Measurements from ENCODE around the gene ENO3.

The ENO3 gene

GRCh38 chr17:4938069-4938491 lies 12.8 kb upstream of the ENO3 start:
- no peak for DNase-seq

- no peak for DNase-seq
These were observed 12.0 kb upstream of the ENO3 start for GRCh38 chr17:4938688-4939545.

- no peak for DNase-seq
These were observed 11.4 kb upstream of the ENO3 start for GRCh38 chr17:4939546-4939795.

- DNase-seq, result peak; percentile 99
These were observed 10.9 kb upstream of the ENO3 start, which contains the start of the genes RNF167 and SLC25A11 for GRCh38 chr17:4939796-4940554. TSS of gene RNF167 (plus strand) at chr17:4940268. CDS start at chr17:4940910, 642 bp downstream. TSS of gene SLC25A11 (minus strand) at chr17:4940046. CDS start at chr17:4939910, 136 bp downstream.

DNA sequence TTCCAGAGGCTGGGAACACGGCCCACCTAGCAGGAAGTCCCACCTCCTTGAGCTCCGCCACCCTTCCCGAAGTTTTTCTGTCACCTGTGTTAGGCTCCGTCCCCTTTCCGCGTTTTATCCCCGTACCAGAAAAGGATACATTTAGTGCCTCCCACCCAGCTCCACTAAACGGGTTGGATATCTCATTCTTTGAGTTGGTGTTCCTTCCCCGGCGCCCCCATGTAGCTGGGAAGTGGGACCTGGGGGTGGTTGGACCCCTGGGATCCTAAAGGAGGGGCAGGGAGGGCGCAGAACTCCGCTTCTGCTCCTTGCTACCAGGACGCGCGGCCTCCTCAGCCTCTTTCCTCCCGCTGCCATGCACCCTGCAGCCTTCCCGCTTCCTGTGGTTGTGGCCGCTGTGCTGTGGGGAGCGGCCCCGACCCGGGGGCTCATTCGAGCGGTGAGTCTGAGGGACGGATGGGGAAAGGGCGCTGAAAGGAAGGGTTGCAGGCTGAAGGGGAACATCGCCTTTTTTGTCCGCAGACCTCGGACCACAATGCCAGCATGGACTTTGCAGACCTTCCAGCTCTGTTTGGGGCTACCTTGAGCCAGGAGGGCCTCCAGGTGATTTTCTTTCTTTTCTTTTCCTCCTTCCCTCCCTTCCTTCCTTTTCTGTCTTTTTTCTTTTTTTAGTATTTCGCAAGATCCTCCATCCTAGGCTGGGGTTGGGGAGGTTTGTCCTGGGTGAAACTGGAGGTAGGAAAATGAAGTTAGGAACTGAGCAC lies 10.2 kb upstream of the ENO3 start:
- DNase-seq, result no peak

DNA sequence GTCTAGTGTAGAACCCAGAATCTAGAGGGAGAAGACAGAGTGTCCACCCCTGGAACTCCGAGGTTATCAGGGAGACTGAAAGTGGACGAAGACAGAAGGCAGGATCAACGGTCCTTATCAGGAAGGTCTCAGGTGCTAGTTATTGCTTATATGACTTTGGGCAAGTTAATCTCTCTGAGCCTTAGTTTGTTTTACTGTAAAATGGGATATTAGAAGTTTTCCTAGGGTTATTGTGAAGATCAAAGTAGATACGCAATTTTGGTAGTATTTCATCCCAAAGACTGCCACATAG lies 9.7 kb upstream of the ENO3 start:
- no peak for DNase-seq

- no peak for DNase-seq
These were observed 8.0 kb upstream of the ENO3 start for GRCh38 chr17:4942760-4943508.

DNA sequence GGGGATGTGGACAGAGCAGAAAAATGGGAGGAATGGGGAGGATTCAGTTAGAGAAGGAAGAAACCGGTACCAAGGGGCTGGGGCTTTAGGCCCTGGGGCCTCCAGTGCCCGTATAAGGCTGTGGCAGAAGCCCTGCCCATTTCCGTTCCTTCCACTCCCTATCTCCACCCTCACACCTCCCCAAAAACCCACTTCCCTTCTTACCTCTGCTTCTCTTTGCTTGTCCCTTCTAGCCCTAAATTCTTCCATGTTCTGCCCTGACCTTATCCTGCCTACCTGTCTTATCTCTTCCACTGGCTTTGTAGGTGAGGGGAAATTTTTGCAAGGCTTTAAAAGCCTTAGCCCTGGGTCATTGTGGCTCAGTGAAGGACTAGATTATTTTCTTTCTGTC lies 6.8 kb upstream of the ENO3 start:
- DNase-seq, result no peak

- no peak for DNase-seq
These were observed 6.3 kb upstream of the ENO3 start for GRCh38 chr17:4944554-4945175.

- no peak for DNase-seq
These were observed 5.6 kb upstream of the ENO3 start for GRCh38 chr17:4945176-4945943.

GRCh38 chr17:4945944-4946280 lies 5.0 kb upstream of the ENO3 start:
- no peak for DNase-seq

DNA sequence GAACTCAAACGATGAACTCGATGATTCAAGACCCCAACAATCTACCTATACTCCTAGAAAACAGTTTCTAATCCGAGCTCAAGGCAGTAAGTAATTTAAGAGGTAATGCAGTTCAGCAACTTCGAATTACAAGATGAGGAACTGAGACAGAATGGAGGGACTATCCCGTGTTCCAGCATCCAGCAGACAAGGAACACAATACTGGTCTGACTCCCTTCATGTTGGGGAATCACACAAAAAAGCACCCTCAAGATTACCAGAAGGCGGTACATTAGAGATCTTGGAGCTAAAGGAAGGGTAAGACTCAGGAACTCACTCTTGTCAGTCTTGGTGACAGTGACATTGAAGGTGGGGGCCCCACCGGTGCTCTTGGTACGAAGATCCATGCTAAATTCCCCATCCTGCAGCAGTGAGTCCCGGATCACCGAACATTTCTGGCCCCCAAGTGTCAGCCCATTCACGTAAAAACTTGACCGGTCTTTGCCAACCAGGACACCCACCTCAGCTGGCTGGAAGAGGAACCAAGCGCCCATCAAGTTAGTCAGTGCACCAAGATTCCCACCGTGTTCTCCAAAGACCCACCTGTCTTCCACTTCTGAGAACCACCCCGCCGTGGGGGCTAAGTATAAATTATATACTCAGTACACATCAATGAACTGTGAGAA lies 4.5 kb upstream of the ENO3 start:
- DNase-seq, result no peak

DNA sequence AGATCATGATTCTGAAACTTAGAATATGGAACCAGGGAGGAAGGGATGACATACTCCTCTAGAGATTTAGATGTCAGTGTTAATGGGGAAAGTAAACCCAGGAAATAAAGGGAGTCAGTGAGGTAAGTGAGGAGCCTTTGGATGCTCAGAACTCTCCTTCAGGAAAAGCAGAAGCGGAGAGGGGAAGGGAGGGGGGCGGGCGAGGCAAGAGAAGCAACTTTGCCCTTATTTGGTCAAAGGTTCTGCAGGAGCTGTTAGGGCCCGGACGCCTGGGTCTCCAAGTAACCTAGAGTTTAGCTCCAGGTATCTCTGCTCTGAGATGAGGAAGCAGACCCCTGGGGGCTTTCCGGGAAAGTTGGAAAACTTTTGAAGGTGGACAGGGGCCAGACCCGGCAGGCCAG lies 3.9 kb upstream of the ENO3 start:
- DNase-seq, result no peak

DNA sequence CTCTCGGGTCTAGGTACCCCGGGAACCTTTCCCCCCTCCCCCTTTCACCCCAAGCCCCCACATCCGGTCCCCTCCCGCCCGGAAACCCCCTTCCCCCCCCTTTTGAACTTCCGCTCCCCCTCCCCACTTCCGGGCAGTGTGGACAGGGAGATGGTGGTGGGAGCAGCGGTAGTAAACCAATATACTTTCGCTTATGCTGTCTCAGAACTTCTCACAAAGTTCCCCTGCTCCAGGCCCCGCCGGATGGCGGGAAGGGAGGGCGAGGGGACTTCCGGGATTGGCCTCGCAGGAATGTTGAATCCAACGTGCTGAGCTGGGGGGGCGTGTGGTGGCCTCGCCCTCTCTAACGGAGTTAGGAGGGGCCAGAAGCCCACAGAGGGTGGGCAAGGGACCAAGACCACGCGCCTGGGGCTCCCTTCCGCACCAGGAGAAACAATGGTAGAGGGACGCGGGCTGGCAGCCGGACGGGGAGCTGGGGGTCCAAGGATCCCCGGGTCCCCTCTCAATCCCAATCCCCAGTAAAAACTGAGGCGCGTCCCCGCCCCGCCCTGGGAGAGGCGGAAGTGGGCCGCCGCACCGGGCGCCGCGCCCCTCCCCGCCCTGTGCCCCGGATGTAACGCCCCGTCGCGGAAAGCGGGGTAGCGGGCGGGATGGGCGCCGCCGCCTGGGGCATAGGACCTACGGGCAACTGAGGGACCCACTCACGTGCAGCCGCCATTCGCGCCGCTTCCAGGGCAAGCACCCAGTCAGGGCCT lies 3.3 kb upstream of the ENO3 start:
- no peak for DNase-seq

- peak; percentile 93 for DNase-seq
These were observed 2.6 kb upstream of the ENO3 start, which contains the start of gene PFN1 for GRCh38 chr17:4948166-4948930. TSS of gene PFN1 (minus strand) at chr17:4948530. CDS start at chr17:4948394, 136 bp downstream.

DNA sequence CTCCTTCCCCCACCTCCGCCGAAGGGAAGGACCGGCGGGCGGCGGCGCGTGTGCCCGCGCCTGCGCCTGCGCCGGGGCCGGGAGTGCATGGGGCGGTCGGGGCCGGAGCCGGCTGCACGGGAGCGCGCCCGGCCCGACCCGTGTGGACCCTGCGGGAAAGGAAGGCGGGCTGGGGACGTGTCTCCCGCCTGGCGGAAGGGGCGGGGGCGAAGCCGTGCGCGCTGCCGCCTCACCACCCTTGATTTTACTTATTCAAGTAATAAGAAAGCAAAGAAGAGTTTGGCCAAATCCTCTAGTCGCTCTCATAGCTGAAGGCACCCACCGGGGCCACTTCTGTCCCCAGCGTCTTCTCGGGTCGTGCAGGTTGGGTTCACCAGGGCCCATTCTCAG lies 2.0 kb upstream of the ENO3 start:
- peak; percentile 93 for DNase-seq

- peak; percentile 43 for DNase-seq
These were observed 1.4 kb upstream of the ENO3 start for GRCh38 chr17:4949321-4950074.

GRCh38 chr17:4950075-4950745 lies 709 bp upstream of the ENO3 start:
- no peak for DNase-seq

Measured in NCI-H1694 treated with DMSO at 0.1 percent for 48 hours (cell line).